ENCODE results near the gene FAM13C.

DNA sequence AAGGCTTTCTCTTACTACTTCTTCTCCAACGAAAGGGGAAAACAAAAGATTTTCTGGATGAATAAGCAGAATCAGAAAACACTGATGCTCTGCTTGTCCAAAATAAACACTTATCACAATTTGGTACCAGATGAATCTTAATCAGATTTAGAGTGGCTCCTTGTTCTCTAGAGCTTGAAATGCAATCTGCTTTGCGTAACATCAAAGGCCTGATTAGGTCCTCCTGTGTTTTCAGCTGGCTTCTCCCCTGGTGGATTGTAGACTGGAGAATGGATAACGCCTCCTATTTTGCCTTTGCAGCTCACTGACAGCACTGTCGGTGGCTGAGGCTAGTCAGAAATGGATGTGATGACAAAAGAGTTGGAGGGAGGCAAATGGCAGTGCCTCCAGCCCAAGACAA lies 91.2 kb downstream of the FAM13C start:
- TF ChIP-seq, protein P1, sequence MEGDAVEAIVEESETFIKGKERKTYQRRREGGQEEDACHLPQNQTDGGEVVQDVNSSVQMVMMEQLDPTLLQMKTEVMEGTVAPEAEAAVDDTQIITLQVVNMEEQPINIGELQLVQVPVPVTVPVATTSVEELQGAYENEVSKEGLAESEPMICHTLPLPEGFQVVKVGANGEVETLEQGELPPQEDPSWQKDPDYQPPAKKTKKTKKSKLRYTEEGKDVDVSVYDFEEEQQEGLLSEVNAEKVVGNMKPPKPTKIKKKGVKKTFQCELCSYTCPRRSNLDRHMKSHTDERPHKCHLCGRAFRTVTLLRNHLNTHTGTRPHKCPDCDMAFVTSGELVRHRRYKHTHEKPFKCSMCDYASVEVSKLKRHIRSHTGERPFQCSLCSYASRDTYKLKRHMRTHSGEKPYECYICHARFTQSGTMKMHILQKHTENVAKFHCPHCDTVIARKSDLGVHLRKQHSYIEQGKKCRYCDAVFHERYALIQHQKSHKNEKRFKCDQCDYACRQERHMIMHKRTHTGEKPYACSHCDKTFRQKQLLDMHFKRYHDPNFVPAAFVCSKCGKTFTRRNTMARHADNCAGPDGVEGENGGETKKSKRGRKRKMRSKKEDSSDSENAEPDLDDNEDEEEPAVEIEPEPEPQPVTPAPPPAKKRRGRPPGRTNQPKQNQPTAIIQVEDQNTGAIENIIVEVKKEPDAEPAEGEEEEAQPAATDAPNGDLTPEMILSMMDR (IDR thresholded peaks at IDR 0.05 in 4 of 5, conservative IDR thresholded peaks at IDR 0.05 in 1 of 5), result no peak
- no peak for TF ChIP-seq POLR2A (IDR thresholded peaks at IDR 0.05)
